Breast epithelium (tissue), 3 donors: ENCODE measurements around the gene PRRC1.

Experiments
- POLR2A ChIP-seq: fragments of 450-650 bp; IDR thresholded peaks from one replicate; pipeline ENCODE4 v1.6.1; 2016; ENCODE audit warnings: antibody characterized with exemption, mild to moderate bottlenecking, moderate library complexity
- TF ChIP-seq, protein P1 (sequence below), 3 donors: fragments of 450-650 bp; IDR thresholded peaks; one replicate each; pipeline ENCODE4 v1.5.1; 2016 to 2017; ENCODE audit warnings: antibody characterized with exemption in 3 of 3, mild to moderate bottlenecking in 3 of 3, moderate library complexity in 3 of 3

DNA sequence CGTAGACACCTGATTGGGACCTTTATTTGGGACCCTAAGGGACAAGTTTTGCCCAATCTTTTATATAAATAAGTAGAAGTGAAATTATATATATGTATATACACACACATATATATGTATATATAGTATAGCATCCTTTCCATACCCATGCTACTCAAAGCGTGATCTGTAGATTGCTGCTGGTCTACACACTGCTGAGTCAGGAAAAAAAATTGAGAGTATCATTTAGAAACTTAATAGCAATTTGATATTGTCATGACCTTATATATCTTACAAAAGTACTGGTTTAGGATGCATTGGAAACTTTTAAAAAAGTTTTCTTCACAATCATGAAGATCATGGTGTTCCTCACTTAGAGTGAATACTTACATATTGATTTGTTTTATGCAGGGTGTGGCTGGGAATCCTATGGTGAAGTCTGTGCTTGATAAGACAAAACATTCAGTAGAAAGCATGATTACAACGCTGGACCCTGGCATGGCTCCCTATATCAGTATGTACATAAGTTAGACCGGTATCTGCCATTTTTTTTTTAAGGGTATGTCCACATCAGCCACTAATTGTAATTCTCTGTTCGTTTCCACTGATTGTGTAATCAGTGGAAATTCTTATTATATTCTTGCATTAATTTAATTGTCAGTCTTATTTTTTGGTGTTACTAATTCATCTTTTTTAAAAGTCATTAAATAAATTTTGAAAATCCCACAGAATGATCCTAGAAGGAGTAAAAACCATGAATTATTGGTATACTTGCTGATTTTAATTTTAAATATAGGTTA lies 12.7 kb downstream of the PRRC1 start:
- TF ChIP-seq POLR2A: no peak
- TF ChIP-seq, protein P1, sequence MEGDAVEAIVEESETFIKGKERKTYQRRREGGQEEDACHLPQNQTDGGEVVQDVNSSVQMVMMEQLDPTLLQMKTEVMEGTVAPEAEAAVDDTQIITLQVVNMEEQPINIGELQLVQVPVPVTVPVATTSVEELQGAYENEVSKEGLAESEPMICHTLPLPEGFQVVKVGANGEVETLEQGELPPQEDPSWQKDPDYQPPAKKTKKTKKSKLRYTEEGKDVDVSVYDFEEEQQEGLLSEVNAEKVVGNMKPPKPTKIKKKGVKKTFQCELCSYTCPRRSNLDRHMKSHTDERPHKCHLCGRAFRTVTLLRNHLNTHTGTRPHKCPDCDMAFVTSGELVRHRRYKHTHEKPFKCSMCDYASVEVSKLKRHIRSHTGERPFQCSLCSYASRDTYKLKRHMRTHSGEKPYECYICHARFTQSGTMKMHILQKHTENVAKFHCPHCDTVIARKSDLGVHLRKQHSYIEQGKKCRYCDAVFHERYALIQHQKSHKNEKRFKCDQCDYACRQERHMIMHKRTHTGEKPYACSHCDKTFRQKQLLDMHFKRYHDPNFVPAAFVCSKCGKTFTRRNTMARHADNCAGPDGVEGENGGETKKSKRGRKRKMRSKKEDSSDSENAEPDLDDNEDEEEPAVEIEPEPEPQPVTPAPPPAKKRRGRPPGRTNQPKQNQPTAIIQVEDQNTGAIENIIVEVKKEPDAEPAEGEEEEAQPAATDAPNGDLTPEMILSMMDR (IDR thresholded peaks at IDR 0.05): no peak
